Neural crest cell (in vitro differentiated cells): ENCODE data around the gene NFIB. TPM values are rescaled to one million over a fixed set of nuclear protein-coding genes. Genes with fewer than 3 reads are reported as not detected.

Source experiments
- DNase-seq: peaks from one replicate; pipeline ENCODE4 v3.0.0; 2021; ENCODE audit warnings: low read depth, mixed read lengths, low spot score
- H3K27ac Mint-ChIP-seq: one replicate; pipeline ENCODE4 v1.8.0; 2021; ENCODE audit warnings: mild to moderate bottlenecking, mixed read lengths; ENCODE audit not compliant: unreplicated experiment
- H3K27me3 Mint-ChIP-seq: 2 replicates; pipeline ENCODE4 v1.8.0; 2021; ENCODE audit warnings: low read depth, mild to moderate bottlenecking, mixed read lengths
- H3K36me3 Mint-ChIP-seq: 2 replicates; pipeline ENCODE4 v1.8.0; 2021; ENCODE audit warnings: low read depth, mild to moderate bottlenecking, mixed read lengths
- H3K4me1 Mint-ChIP-seq: 2 replicates; pipeline ENCODE4 v1.8.0; 2021; ENCODE audit warnings: mixed read lengths
- H3K4me3 Mint-ChIP-seq: one replicate; pipeline ENCODE4 v1.8.0; 2021; ENCODE audit warnings: mild to moderate bottlenecking, mixed read lengths
- H3K9me3 Mint-ChIP-seq: 2 replicates; pipeline ENCODE4 v1.8.0; 2021; ENCODE audit warnings: mixed read lengths
- total RNA-seq: library from RNA; stranded (reverse); gene quantifications from 2 replicates; pipeline ENCODE4 v1.2.1, GENCODE V29; 2021
- TF ChIP-seq, protein P1 (sequence below): fragments of 200-600 bp; sonication (generic); conservative IDR thresholded peaks from 2 replicates; pipeline ENCODE4 v1.5.0; 2021; ENCODE audit warnings: antibody characterized with exemption, mild to moderate bottlenecking

Gene NFIB
- total RNA-seq, 1 donor from 2014 or later, result 3.7 TPM

DNA sequence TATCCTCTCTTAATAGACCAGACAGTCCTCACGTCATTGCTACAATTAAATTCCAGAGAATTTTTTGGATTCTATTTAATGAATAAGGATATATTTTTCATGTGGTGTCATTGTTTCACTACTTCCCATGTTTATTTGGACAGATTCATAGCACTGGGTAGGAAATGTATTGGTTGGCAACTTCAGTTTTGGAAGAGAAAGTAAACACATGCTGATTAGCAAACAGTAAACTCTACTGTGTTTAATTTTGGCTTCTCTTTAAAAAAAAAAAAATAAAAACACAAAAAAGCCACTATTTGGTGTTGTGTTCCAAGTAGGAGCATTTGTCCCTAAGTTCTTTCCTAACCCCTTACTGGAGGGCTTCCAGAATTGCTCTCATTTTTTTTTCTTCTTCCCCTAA is 77.3 kb downstream of the NFIB start:
- no peaks in the 10 kb centered on the region for H3K9me3 Mint-ChIP-seq
- H3K27ac Mint-ChIP-seq, result no peak overlapping the region
- no peaks in the 10 kb centered on the region for H3K36me3 Mint-ChIP-seq
- TF ChIP-seq, protein P1, sequence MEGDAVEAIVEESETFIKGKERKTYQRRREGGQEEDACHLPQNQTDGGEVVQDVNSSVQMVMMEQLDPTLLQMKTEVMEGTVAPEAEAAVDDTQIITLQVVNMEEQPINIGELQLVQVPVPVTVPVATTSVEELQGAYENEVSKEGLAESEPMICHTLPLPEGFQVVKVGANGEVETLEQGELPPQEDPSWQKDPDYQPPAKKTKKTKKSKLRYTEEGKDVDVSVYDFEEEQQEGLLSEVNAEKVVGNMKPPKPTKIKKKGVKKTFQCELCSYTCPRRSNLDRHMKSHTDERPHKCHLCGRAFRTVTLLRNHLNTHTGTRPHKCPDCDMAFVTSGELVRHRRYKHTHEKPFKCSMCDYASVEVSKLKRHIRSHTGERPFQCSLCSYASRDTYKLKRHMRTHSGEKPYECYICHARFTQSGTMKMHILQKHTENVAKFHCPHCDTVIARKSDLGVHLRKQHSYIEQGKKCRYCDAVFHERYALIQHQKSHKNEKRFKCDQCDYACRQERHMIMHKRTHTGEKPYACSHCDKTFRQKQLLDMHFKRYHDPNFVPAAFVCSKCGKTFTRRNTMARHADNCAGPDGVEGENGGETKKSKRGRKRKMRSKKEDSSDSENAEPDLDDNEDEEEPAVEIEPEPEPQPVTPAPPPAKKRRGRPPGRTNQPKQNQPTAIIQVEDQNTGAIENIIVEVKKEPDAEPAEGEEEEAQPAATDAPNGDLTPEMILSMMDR, result no peak
- no peak for DNase-seq
- H3K27me3 Mint-ChIP-seq, result no peaks in the 10 kb centered on the region
- no peak overlapping the region for H3K4me3 Mint-ChIP-seq
- H3K4me1 Mint-ChIP-seq, result peaks cover 12% of the 10 kb centered on the region

DNA sequence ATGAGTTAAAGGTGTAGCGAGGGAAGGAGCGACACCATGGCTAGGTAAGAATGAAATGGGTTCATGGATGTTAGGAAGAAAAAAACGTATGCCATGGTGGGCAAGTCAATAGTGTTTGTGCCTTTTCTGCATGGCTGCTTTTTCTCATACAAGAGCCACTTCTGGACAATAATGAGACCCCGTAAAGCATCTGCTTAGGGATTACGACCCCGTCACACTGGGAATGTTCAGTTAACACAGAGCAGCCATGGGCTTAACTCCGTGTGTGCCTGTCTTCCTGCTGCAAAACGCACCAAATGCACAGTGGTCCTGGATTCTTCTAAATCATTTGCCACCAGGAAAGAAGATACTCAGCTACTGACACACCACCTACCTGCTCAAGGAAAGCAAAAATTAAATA is 81.8 kb downstream of the NFIB start:
- H3K27me3 Mint-ChIP-seq, result no peaks in the 10 kb centered on the region
- H3K4me1 Mint-ChIP-seq, result no peaks in the 10 kb centered on the region
- no peak for DNase-seq
- TF ChIP-seq, protein P1, result no peak
- no peak overlapping the region for H3K4me3 Mint-ChIP-seq
- no peaks in the 10 kb centered on the region for H3K9me3 Mint-ChIP-seq
- H3K27ac Mint-ChIP-seq, result no peak overlapping the region
- H3K36me3 Mint-ChIP-seq, result no peaks in the 10 kb centered on the region

DNA sequence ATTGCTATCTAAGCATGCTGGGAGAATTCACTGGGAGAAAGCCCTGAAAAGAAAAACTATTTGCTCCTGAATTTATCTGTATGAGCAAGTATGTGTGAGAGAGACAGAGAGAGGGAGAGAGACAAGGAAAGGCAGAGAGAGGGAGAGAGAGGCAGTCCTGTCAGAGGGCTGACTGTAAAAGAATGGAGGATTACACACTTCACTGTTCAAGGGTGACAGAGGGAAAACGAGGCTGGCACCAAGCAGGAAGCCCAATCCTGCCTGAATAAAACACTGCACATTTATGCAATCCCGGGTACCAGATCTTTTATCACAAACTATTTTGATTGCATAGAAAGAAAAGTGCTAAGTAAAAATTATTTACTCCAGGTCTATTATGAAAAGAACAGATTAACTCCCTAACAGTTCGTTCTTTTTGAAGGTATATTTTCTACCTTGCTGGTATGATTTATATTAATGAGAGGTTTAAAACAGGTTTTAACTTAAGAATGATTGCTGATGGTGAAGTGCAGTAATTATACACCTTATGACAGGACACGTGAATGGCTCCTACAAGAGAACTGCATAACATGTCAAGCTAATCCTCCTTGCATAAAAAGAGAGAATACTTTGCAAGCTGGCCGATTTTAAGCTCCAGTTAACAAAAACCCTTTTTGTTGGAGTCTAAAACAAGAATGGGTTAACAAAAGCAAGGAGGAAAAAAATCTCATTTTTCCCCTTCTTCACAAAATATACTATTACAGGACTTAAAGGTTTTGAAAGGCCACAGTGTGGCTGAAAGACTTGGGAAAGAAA is 82.5 kb downstream of the NFIB start:
- H3K4me1 Mint-ChIP-seq, result no peaks in the 10 kb centered on the region
- no peaks in the 10 kb centered on the region for H3K27me3 Mint-ChIP-seq
- H3K4me3 Mint-ChIP-seq, result no peak overlapping the region
- H3K27ac Mint-ChIP-seq, result no peak overlapping the region
- TF ChIP-seq, protein P1, result no peak
- no peak for DNase-seq
- H3K9me3 Mint-ChIP-seq, result no peaks in the 10 kb centered on the region
- H3K36me3 Mint-ChIP-seq, result no peaks in the 10 kb centered on the region

DNA sequence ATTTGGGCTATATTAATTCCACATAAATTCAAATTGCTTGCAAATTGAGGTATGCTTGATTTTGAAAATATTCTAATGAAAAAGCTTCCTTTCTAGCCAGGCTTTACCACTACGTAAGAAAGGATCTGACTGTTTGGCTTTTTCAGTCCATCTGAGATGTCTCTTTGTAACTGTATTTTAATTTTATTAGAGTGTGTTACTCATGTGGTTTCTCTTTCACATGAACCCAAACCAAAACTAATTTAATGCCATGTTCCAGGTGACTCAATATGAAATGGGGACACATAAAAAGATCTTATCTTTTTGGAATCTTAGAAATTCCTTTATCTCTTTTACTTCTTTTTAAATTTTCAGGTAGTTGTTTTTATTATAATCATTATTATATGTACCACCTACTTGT is 85.3 kb downstream of the NFIB start:
- no peaks in the 10 kb centered on the region for H3K27me3 Mint-ChIP-seq

DNA sequence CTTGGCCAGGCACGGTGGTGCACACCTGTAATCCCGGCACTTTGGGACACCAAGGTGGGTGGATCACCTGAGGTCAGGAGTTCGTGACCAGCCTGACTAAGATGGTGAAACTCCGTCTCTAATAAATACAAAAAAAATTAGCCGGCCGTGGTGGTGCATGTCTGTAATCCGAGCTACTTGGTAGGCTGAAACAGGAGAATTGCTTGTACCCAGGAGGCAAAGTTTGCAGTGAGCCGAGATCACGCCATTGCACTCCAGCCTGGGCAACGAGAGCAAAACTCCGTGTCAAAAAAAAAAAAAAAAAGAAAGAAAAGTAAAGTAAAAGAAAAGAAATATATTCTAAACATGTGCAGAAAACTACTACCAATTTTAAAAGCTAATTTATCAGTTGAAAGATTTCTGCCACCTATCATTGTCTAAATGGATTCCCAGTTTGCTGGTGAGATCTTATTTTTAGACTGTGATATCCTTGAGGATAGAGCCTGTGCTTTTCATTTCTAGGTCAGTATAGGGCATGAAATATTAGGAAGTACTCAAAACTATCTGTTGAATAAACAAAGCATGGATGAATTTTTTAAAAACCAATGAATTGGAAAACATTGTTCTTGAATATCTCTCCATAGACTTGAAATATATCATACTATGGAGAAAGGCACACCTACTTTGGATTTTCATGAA is 86.9 kb downstream of the NFIB start:
- Mint-ChIP-seq H3K9me3 (no peaks in the 10 kb centered on the region), H3K27me3 (no peaks in the 10 kb centered on the region), H3K4me1 (no peaks in the 10 kb centered on the region), H3K4me3 (no peak overlapping the region), H3K27ac (no peak overlapping the region), H3K36me3 (no peaks in the 10 kb centered on the region)
- TF ChIP-seq, protein P1, result no peak
- no peak for DNase-seq

More for the DNA sequence above, 85.3 kb downstream of the NFIB start:
- Mint-ChIP-seq H3K4me3 (no peak overlapping the region), H3K27ac (no peak overlapping the region), H3K9me3 (no peaks in the 10 kb centered on the region), H3K4me1 (no peaks in the 10 kb centered on the region), H3K36me3 (no peaks in the 10 kb centered on the region)
- TF ChIP-seq, protein P1, result no peak
- no peak for DNase-seq
